ENCODE measurements around the gene CAPZB. TPM values are rescaled to one million over a fixed set of nuclear protein-coding genes. Genes with fewer than 3 reads are reported as not detected.

Gene CAPZB
- total RNA-seq, 1 donor from 2014 or later = 558 TPM

- intact Hi-C loops (cut with micrococcal nuclease) = no loop called here
Measured at GRCh38 chr1:19433719-19433998, 51.7 kb downstream of the CAPZB start.

- intact Hi-C loops (cut with micrococcal nuclease) = no loop called here
Measured at GRCh38 chr1:19432943-19433718, 52.2 kb downstream of the CAPZB start.

- intact Hi-C loops (cut with micrococcal nuclease) = no loop called here
Measured at GRCh38 chr1:19430121-19431068, 54.9 kb downstream of the CAPZB start.

DNA sequence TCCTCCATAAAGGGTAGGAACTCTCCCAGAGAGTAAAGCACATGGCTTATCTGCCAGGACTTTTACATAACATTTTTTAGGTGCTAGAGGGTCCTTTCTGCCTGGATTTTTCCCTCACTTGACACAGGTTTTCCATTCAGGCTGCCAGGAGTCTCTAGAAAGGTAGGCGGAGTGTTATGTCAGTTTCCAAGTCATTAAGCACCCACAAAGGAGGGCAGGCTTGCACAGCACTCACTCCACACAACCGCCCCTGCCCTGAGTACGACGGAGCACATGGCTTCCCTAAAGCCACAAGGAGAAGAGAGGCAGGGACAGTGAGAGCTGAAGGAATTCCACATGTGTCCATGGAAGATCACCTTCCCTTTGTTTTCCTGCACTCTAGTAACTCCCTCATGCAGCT, 55.7 kb downstream of the CAPZB start:
- intact Hi-C loops (cut with micrococcal nuclease) = no loop called here

- intact Hi-C loops (cut with micrococcal nuclease) = no loop called here
Measured at GRCh38 chr1:19427087-19427781, 58.1 kb downstream of the CAPZB start.

- intact Hi-C loops (cut with micrococcal nuclease) = no loop called here
Measured at GRCh38 chr1:19426294-19427086, 58.8 kb downstream of the CAPZB start.

DNA sequence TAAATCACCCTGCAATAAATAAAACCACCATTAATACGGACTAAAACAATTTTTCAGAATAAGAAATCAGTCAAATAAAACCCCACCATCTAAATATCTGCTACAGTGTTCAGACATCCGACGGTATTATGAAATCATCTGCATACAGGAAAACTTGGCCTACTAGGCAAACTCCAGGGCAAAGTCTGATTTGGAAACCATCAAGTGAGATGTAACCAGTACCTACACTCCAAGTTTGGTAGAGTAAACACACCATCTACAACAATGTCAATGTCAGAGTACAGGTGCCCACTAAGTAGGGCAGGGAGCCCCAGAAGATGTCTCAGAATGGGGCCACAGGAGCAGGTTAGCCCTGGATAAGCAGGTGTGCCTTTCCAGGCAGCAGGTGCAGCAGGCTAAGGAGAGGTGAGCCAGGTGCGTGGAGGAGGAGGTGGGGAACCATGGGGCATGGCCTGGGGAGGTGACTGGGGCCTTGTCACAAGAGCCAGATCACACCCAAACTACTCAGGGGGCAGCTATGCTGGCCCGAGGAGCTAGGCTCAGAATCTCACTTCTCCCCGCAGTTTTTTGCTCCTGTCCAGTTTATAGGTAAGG, 59.6 kb downstream of the CAPZB start:
- intact Hi-C loops (cut with micrococcal nuclease) = no loop called here

- intact Hi-C loops (cut with micrococcal nuclease) = no loop called here
Measured at GRCh38 chr1:19424651-19425570, 60.4 kb downstream of the CAPZB start.

- intact Hi-C loops (cut with micrococcal nuclease) = no loop called here
Measured at GRCh38 chr1:19423130-19423529, 62.2 kb downstream of the CAPZB start.

DNA sequence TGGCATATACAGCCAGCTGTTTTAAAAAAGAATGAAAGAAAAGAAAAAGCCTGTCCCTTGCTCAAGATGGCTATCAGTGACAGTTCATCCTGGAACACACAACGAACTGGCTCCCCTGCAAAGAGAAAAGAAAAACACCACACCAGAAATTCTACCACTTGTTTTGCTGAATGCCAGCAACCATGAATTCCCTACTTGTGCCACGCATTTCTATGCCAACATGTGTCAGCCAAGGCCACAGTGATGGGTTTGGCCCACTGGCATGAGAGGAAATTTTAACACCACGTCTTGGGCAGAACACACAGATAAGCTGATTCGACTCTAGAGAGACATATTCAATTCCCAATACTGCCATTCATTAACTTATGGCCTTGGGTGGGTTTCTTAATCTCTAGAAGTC, 64.0 kb downstream of the CAPZB start:
- intact Hi-C loops (cut with micrococcal nuclease) = no loop called here

DNA sequence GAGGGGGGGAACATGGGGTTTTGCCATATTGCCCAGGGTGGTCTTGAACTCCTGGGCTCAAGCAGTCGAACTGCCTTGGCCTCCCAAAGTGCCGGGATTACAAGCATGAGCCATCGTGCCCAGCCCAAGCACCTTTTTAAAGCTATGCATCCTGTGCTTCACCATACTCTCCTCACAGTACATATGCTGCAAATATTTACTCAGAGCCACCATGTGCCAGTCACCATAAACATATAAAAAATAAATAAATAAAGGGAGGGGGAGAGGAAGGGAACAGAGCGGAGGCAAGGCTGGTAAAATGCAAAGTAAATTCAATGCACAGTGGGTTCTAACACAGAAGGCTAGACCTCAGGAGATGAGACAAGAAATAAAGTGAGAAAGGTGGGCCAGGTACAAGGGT, 64.7 kb downstream of the CAPZB start:
- intact Hi-C loops (cut with micrococcal nuclease) = no loop called here

- intact Hi-C loops (cut with micrococcal nuclease) = no loop called here
Measured at GRCh38 chr1:19419691-19420090, 65.6 kb downstream of the CAPZB start.

DNA sequence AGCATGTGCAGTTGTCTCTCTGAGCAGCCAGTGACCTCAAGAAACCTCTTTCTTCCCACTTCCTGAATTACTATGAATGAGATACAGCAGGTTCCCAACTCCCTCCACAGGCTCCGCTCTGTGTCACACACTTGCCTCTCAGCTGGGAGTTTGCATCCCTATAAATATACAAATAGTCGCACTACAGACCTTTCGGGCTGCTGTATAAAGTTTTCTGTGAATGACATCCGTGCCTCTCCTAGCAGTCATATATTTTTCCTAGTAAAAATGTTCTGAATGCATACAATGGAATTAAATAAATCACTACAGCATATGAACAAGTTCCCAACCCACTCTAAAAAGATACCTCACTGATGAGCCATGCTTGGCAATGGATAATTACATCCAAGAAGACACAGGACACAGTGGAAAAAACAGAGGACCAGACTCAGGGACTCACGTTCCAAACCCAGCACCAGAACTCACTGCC, 66.8 kb downstream of the CAPZB start:
- intact Hi-C loops (cut with micrococcal nuclease) = no loop called here

GRCh38 chr1:19416921-19417470, 68.3 kb downstream of the CAPZB start:
- intact Hi-C loops (cut with micrococcal nuclease) = no loop called here

- intact Hi-C loops (cut with micrococcal nuclease) = no loop called here
Measured at GRCh38 chr1:19416145-19416544, 69.2 kb downstream of the CAPZB start.

- intact Hi-C loops (cut with micrococcal nuclease) = no loop called here
Measured at GRCh38 chr1:19414515-19415121, 70.7 kb downstream of the CAPZB start.

GRCh38 chr1:19413999-19414398, 71.3 kb downstream of the CAPZB start:
- intact Hi-C loops (cut with micrococcal nuclease) = no loop called here

DNA sequence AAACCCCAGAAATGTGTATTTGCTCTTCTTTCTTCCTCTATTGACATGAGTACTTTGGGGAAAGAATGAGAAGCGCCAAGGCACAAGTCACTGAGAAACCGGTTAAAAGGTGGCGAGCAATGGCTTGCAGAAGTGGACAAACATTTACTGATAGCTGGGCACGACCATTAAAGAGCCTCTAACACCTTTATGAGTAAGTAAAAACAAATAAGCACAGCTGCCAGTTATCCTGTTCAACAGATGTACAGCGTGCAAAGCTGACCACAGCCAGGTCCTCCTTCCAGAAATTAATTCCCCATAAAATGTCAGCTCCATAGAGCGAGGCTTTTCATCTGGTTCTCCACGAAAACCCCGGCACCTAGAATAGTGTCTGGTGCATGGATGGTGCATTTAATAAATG, 72.7 kb downstream of the CAPZB start:
- intact Hi-C loops (cut with micrococcal nuclease) = no loop called here

GRCh38 chr1:19411612-19412011, 73.7 kb downstream of the CAPZB start:
- intact Hi-C loops (cut with micrococcal nuclease) = no loop called here

All from T-helper 1 cell treated with Interleukin-12 subunit alpha and Interleukin-12 subunit beta and Interleukin-4 antibody, amounts not matched to agents 30 ng/mL and 1 ng/mL, for 36 hours (primary cell).